C4-2B (cell line): ENCODE results near the gene FAM83F.

Experiments
- H3K27ac ChIP-seq: fragments of 450-650 bp; 2 replicates; pipeline ENCODE4 v1.5.1; 2017
- ZFX ChIP-seq: fragments of 450-650 bp; IDR thresholded peaks from 2 replicates; pipeline ENCODE4 v1.6.1; 2017
- TF ChIP-seq, protein P1 (sequence below): fragments of 450-650 bp; conservative IDR thresholded peaks from 2 replicates; pipeline ENCODE4 v1.5.1; 2017; ENCODE audit warnings: mild to moderate bottlenecking

The FAM83F gene

DNA sequence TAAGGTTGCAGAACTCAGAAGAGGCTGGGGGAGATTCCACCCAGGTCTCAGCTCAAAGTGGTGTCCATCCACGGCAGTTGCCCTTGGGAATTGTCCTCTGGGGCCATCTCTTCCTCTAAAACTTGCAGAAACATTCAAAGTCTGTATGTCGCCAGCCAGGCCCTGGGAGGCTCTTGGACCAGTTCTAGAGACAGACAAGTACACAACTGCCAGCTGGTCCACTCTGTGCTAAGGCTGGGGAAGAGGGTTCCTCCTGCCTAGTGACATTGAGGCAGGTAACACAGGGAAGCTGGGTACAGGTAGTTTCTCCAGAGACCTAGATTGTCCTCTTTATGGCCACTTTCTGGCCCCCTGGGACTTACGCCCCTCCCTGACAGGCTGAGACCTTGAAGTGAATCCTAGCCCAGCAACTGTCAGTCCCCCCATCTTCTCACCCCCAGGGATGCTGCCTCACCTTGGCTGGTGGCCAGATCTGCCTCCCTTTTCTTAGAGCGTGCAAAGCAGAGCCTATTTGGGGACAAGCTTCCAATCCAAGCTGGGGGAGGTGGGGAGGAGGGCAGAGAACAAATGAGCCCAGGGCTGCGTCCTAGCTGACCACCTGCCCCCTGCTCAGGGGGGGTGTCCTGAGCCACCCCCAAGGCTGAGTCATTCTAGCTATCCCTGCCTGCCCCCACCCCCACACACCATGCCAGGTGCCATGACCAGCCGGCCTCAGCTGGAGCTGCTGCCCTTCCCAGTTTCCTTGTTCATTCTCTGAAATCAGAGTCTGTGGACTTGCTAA, 8.4 kb downstream of the FAM83F start:
- no peak overlapping the region for H3K27ac ChIP-seq
- TF ChIP-seq ZFX: no peak
- TF ChIP-seq, protein P1, sequence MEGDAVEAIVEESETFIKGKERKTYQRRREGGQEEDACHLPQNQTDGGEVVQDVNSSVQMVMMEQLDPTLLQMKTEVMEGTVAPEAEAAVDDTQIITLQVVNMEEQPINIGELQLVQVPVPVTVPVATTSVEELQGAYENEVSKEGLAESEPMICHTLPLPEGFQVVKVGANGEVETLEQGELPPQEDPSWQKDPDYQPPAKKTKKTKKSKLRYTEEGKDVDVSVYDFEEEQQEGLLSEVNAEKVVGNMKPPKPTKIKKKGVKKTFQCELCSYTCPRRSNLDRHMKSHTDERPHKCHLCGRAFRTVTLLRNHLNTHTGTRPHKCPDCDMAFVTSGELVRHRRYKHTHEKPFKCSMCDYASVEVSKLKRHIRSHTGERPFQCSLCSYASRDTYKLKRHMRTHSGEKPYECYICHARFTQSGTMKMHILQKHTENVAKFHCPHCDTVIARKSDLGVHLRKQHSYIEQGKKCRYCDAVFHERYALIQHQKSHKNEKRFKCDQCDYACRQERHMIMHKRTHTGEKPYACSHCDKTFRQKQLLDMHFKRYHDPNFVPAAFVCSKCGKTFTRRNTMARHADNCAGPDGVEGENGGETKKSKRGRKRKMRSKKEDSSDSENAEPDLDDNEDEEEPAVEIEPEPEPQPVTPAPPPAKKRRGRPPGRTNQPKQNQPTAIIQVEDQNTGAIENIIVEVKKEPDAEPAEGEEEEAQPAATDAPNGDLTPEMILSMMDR: no peak

DNA sequence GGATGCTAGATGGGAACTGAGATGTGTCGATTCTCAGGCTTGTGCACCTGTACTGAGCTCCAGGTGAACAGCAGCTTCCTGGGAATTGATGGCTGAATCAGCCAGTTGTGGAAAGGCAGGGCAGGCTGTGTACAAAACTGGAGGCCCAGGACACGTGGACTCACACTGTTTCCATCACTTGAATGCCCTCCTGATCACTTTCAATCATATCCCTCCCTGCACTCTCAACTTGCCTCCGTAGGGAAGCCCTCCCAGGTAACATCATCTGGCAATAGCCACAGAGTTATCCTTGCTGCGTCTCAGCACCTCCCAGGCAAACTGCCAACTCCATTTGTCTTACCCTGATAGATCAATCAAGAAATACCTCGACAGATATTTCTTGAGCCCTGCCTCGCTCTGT, 10.1 kb downstream of the FAM83F start:
- no peak overlapping the region for H3K27ac ChIP-seq
- TF ChIP-seq ZFX: no peak
- TF ChIP-seq, protein P1: no peak

DNA sequence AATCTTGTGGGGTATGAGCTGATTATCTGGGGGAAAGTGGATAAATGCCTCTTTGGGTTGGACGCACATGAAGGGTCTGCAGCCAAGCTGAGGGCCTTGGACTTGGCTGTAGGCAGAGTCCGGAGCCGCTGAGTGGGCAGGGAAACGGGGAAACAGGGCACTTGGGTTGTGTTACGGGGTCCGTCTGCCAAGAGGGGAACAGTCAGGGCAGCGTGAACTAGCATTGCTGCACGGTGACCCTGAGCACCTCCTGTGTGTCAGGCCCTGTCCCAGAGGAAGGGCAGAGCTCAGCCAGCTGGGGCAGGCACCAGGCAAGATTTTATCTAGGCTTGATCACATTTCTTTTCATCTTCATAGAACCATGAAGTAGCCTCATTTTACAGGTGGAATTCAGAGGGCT, 11.9 kb downstream of the FAM83F start:
- TF ChIP-seq, protein P1: no peak
- no peak for TF ChIP-seq ZFX
- no peak overlapping the region for H3K27ac ChIP-seq

DNA sequence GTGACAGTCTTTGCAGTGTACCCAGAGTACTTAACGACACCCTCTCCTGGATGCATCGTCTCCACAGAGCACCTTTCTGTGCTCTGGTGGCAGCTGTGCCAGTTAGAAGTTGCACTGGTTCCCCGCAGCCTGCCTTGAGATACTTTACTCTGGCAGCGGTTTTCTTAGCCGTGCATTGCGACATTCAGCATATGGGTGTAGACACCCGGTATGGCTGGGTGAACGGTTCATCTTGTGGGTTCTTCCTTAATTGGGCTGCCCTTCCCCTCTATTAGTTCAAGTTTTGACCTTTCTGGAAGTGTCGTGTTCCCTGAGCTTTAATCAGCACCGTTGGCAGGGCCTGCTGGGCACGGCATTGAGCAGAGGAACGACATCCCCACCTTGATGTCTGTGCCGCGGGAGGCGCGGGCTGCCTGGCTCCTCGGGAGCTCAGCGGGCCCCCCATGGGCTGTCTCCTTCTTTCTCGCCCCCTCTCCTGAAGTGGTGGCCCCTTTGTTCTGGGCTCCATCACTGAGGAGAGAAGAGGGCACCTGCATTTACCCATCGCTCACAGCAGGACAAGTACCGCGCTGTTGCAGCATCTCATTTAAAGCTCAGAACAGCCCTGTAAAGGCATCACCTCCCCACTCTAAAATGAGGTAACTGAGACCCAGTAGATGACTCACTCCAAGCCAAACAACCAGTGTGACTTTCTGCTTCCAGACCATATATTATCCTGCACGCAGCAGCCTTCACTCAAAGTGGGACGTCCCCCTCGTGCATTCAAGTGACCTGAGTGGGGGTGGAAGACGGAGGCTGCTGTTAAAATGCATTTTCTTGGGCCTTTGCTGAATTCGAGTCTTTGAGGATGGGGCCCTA, 13.3 kb downstream of the FAM83F start:
- H3K27ac ChIP-seq: no peak overlapping the region
- no peak for TF ChIP-seq ZFX
- TF ChIP-seq, protein P1: no peak

DNA sequence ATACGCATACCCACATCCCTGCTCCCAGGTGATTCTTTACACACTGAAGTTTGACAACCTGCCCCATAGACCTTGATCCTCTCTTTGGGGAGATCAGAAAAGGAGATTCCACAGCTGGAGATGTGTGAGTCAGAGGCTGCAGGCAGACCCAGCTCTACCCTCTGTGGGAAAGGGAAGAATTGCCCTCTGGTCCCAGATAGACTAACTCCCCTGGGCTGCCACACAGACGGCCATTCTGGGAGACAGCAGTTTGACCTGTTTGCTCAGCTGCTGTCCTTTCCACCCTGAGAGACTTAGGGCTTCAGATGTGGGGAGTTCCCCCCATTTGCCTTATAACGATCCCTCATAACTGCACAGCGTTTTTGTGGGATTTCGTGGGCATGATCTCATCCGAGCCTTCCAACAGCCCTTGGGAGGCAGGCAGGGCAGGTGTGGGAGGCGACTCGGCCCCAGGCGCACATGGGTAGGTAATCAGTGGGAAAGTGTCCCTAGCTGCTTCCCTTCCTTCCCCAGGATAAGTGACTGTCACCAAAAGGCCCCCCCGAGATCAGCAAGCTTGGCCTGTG, 14.1 kb downstream of the FAM83F start:
- H3K27ac ChIP-seq: no peak overlapping the region
- TF ChIP-seq, protein P1: no peak
- no peak for TF ChIP-seq ZFX

DNA sequence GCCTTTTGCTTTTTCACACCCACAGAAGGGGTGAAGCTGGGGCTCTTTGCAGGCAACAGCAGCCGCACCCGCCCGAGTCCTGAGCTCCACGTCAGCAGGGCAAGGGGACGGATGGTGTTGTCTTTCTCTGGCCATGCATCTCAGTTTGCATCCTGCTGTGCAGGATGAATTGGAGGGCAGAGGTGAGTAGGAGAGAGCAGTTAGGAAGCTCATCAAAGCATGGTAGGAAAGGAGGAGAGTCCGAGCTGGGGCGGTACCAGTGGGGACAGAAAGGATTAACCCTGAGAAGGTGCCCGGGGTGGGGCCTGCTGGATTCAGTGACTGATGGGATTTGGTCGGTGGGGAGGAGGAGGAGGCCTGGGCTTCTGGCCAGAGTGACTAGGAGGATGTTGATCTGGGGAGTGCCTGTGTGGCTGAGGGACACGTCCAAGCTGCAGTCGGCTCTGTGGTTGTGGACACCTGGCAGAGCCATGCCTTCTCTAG, 14.6 kb downstream of the FAM83F start:
- H3K27ac ChIP-seq: no peak overlapping the region
- TF ChIP-seq, protein P1: no peak
- TF ChIP-seq ZFX: no peak
